Measurements from ENCODE around the gene FHIT.

- no peak for TF ChIP-seq GATA2 (IDR thresholded peaks at IDR 0.05; ENCODE audit: low read depth, low read length)
- TF ChIP-seq GATA3 (IDR thresholded peaks at IDR 0.05; ENCODE audit: low read depth, low read length) = no peak
These were observed 857.3 kb downstream of the FHIT start for GRCh38 chr3:60393946-60394345.

Measured in SH-SY5Y (cell line).